Activated CD4-positive, alpha-beta memory T cell treated with anti-CD3 and anti-CD28 coated beads, Interleukin-2, amount 10 ng/mL, durations not matched to agents 7 days and 5 days (primary cell): Measurements from ENCODE around the gene AFG3L2. TPM values are rescaled to one million over a fixed set of nuclear protein-coding genes. Genes with fewer than 3 reads are reported as not detected.

ENCODE experiments used
- CTCF ChIA-PET: fragments of 350-600 bp; sonication (Branson Sonifier 250); formaldehyde crosslinking; loops from one replicate; lab custom pipeline; 2021; ENCODE audit warnings: antibody characterized with exemption, inconsistent platforms; lab: Charles Lee
- POLR2A ChIA-PET: fragments of 350-600 bp; sonication (Branson Sonifier 250); formaldehyde crosslinking; loops from one replicate; lab custom pipeline; 2021; ENCODE audit warnings: antibody characterized with exemption; lab: Charles Lee
- DNase-seq: peaks from one replicate; pipeline ENCODE4 v3.0.0-alpha.2; 2020
- H3K27ac Mint-ChIP-seq: one replicate; pipeline ENCODE4 v1.8.0; 2021; ENCODE audit warnings: mild to moderate bottlenecking, mixed read lengths
- H3K27me3 Mint-ChIP-seq: one replicate; pipeline ENCODE4 v1.8.0; 2021; ENCODE audit warnings: mixed read lengths
- H3K36me3 Mint-ChIP-seq: one replicate; pipeline ENCODE4 v1.8.0; 2021; ENCODE audit warnings: low read depth, mixed read lengths
- H3K4me1 Mint-ChIP-seq: one replicate; pipeline ENCODE4 v1.8.0; 2021; ENCODE audit warnings: mixed read lengths
- H3K4me3 Mint-ChIP-seq: one replicate; pipeline ENCODE4 v1.8.0; 2021; ENCODE audit warnings: mild to moderate bottlenecking, mixed read lengths
- H3K9me3 Mint-ChIP-seq: one replicate; pipeline ENCODE4 v1.8.0; 2021; ENCODE audit warnings: mixed read lengths
- total RNA-seq, 2 experiments: library from RNA; stranded (reverse); gene quantifications; one replicate each; pipeline ENCODE4 v1.2.3, GENCODE V29; 2021

The AFG3L2 gene
- total RNA-seq, 2 experiments from 2014 or later, result 31.9 to 32.8 TPM

DNA sequence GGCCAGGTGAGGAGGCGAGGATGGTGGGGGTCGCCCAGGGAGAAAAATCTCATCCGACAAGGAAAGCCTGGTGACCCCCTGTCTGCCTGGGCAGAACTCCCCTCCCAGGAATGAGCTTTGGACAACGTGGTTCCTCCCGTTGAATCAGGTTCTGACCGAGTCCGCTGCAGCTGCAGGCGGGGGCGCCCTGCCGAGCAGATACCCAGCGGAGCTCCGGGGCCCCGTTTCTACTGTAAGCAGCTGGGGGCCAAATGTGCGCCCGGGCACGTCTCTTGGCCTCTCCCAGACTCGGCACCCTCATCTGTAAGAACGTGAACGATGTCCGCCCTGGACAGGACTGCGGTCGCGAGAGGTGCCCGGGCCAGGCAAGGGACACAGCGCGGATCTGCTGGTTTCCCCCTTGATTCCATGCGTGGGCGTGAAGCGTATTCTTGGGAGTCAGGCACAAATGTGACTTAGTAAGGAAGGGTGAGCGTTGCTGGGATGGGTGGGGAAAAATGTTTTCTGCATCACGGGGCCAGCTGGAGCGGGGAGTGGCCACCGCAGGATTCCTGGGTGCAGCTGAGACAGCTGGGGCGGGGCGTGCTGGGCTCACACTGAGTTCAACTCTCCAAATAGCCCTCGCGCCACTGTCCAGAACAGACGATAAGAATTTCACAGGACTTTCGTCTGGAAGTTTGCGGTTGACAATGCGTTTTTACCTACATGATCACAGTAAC is 89.2 kb downstream of the AFG3L2 start:
- H3K9me3 Mint-ChIP-seq, result no peaks in the 10 kb centered on the region
- H3K27me3 Mint-ChIP-seq, result peaks cover 42% of the 10 kb centered on the region
- no peak for DNase-seq
- H3K4me3 Mint-ChIP-seq, result no peak overlapping the region
- H3K36me3 Mint-ChIP-seq, result no peaks in the 10 kb centered on the region
- peaks cover 3% of the 10 kb centered on the region for H3K4me1 Mint-ChIP-seq
- H3K27ac Mint-ChIP-seq, result no peak overlapping the region
- POLR2A ChIA-PET, result interaction anchor here (1.4 kb wide), 1 partner anchor 9 kb away, joined by 3 read pairs; no protein-coding TSS in a partner anchor
- CTCF ChIA-PET, result interaction anchor here (1.3 kb wide), 1 partner anchor 51 kb away, joined by 3 read pairs; no protein-coding TSS in a partner anchor

GRCh38 chr18:12287131-12287681 is 89.8 kb downstream of the AFG3L2 start:
- Mint-ChIP-seq H3K4me1 (peaks cover 3% of the 10 kb centered on the region), H3K36me3 (no peaks in the 10 kb centered on the region), H3K9me3 (no peaks in the 10 kb centered on the region), H3K27ac (no peak overlapping the region), H3K27me3 (peaks cover 47% of the 10 kb centered on the region), H3K4me3 (no peak overlapping the region)
- ChIA-PET POLR2A (interaction anchor here (1.4 kb wide), 1 partner anchor 10 kb away, joined by 3 read pairs; no protein-coding TSS in a partner anchor), CTCF (interaction anchor here (1.3 kb wide), 1 partner anchor 51 kb away, joined by 3 read pairs; no protein-coding TSS in a partner anchor)
- DNase-seq, result no peak

DNA sequence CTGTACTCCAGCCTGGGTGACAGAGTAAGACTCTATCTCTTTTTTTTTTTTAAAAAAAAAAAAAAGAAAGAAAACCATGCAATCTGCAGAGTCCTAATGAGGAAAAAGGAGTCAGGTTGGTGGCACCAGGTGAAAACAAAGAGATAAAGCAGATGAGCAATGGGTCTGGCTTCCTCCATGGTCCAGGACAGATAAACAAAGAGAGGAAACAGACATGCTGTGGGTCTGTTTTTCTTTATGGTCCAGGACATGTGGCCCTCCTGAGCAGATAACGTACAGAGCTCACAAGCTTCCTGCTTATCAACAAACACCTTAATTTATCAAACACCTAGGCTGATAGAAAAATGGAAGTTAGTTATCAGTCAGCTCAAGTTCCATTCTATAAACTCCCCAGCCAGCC is 93.4 kb downstream of the AFG3L2 start:
- H3K9me3 Mint-ChIP-seq, result no peaks in the 10 kb centered on the region
- no peak overlapping the region for H3K4me3 Mint-ChIP-seq
- POLR2A ChIA-PET, result no interaction called here
- H3K36me3 Mint-ChIP-seq, result no peaks in the 10 kb centered on the region
- peaks cover 3% of the 10 kb centered on the region for H3K4me1 Mint-ChIP-seq
- peaks cover 30% of the 10 kb centered on the region for H3K27me3 Mint-ChIP-seq
- CTCF ChIA-PET, result interaction anchor here (1.3 kb wide), 1 partner anchor 44 kb away, joined by 3 read pairs; no protein-coding TSS in a partner anchor
- no peak for DNase-seq
- no peak overlapping the region for H3K27ac Mint-ChIP-seq

- ChIA-PET CTCF (interaction anchor here (1.3 kb wide), 1 partner anchor 45 kb away, joined by 3 read pairs; no protein-coding TSS in a partner anchor), POLR2A (no interaction called here)
- H3K4me3 Mint-ChIP-seq, result no peak overlapping the region
- no peaks in the 10 kb centered on the region for H3K36me3 Mint-ChIP-seq
- DNase-seq, result no peak
- H3K9me3 Mint-ChIP-seq, result no peaks in the 10 kb centered on the region
- peaks cover 26% of the 10 kb centered on the region for H3K27me3 Mint-ChIP-seq
- H3K27ac Mint-ChIP-seq, result no peak overlapping the region
- H3K4me1 Mint-ChIP-seq, result peaks cover 3% of the 10 kb centered on the region
These were observed 93.8 kb downstream of the AFG3L2 start for GRCh38 chr18:12283256-12283655.

DNA sequence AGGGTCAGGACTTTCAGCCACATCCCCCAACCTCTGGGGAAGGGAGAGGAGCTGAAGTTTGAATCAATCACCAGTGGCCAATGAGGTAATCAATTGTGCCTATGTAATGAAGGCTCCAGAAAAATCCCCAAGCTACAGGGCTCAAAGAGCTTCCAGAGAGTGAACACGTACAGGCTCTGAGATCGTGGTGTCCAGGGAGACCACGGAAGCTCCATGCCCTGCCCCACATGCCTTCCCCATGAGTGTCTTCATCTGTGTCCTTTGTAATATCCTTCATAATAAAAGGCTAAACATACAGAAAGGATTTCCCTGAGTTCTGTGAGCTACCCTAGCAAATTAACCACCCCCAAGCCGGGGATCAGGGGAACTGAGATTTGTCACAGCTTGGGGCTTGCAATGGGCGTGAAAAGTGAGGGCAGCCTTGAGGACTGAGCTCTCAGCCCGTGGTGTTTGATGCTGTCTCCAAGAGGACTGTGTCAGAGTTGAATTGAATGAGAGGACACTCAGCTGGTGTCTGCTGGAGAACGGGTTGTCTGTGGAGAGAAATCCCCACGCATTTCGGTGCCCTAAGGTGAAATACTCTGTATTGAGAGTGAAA is 94.5 kb downstream of the AFG3L2 start:
- Mint-ChIP-seq H3K27me3 (peaks cover 19% of the 10 kb centered on the region), H3K27ac (no peak overlapping the region), H3K9me3 (no peaks in the 10 kb centered on the region), H3K4me3 (no peak overlapping the region), H3K36me3 (no peaks in the 10 kb centered on the region), H3K4me1 (no peaks in the 10 kb centered on the region)
- ChIA-PET POLR2A (no interaction called here), CTCF (interaction anchor here (1.3 to 3.0 kb wide), 2 partner anchors 10 to 45 kb away, joined by 3 to 13 read pairs; no protein-coding TSS in a partner anchor)
- no peak for DNase-seq

GRCh38 chr18:12281861-12282260 is 95.2 kb downstream of the AFG3L2 start:
- no peaks in the 10 kb centered on the region for H3K4me1 Mint-ChIP-seq
- POLR2A ChIA-PET, result no interaction called here
- H3K27ac Mint-ChIP-seq, result no peak overlapping the region
- DNase-seq, result no peak
- H3K9me3 Mint-ChIP-seq, result no peaks in the 10 kb centered on the region
- no peak overlapping the region for H3K4me3 Mint-ChIP-seq
- H3K27me3 Mint-ChIP-seq, result peaks cover 19% of the 10 kb centered on the region
- CTCF ChIA-PET, result interaction anchor here (3.0 kb wide), 1 partner anchor 10 kb away, joined by 13 read pairs; no protein-coding TSS in a partner anchor
- no peaks in the 10 kb centered on the region for H3K36me3 Mint-ChIP-seq

- H3K36me3 Mint-ChIP-seq, result no peaks in the 10 kb centered on the region
- H3K4me1 Mint-ChIP-seq, result no peaks in the 10 kb centered on the region
- peaks cover 12% of the 10 kb centered on the region for H3K27me3 Mint-ChIP-seq
- H3K9me3 Mint-ChIP-seq, result no peaks in the 10 kb centered on the region
- no peak for DNase-seq
- POLR2A ChIA-PET, result no interaction called here
- H3K4me3 Mint-ChIP-seq, result no peak overlapping the region
- H3K27ac Mint-ChIP-seq, result no peak overlapping the region
- CTCF ChIA-PET, result interaction anchor here (0.7 to 3.0 kb wide), 3 partner anchors 8 to 879 kb away, joined by 3 to 13 read pairs (median 3); no protein-coding TSS in a partner anchor
These were observed 97.1 kb downstream of the AFG3L2 start for GRCh38 chr18:12279781-12280531.

Other genes starting within 250 kb of the AFG3L2 start
- not detected for gene CIDEA, start 122.9 kb downstream of the AFG3L2 start, total RNA-seq
- gene TUBB6, start 69.0 kb downstream of the AFG3L2 start, total RNA-seq, result 1 to 10 TPM; 5.7 to 6.5 TPM
- gene PRELID3A, start 30.7 kb upstream of the AFG3L2 start, total RNA-seq, result 1 to 10 TPM; 2.2 to 2.3 TPM